ENCODE measurements around the gene COG5. TPM values are rescaled to one million over a fixed set of nuclear protein-coding genes. Genes with fewer than 3 reads are reported as not detected.
A peak's percentile ranks its signal among the peaks of the same experiment; 100 is the strongest.

Gene COG5
- total RNA-seq, 1 donor from 2014 or later: 37.2 TPM

DNA sequence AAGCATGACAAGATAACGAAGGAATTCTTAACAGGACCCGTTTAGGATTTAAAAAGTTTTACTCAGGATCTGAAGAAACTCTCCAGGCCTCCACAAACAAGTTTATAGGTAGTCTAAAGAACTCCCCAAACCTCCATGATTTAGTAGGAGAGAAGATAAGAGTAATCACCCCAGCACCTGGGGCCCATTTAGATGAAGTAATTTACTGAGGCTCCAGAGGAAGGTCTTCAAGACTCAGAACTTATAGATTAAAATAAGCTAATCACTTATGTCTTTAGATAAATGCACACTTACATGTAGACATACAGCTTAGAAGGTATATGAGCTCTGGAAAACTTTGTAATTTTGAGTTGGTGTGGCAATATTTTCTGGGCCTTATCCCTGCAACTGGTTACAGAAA lies 271.1 kb downstream of the COG5 start:
- no peak for TF ChIP-seq CTCF (conservative IDR thresholded peaks at IDR 0.05)
- Mint-ChIP-seq H3K4me1 (ENCODE audit: unreplicated experiment) (peaks cover 5% of the 10 kb centered on the region), H3K27ac (no peak overlapping the region), H3K4me3 (no peak overlapping the region), H3K27me3 (no peaks in the 10 kb centered on the region), H3K36me3 (peaks cover 36% of the 10 kb centered on the region), H3K9me3 (peaks cover 9% of the 10 kb centered on the region)
- DNase-seq (ENCODE audit: extremely low spot score, unreplicated experiment): no peak

- Mint-ChIP-seq H3K4me3 (no peak overlapping the region), H3K27ac (peak overlapping the region; percentile 24), H3K27me3 (no peaks in the 10 kb centered on the region), H3K9me3 (peaks cover 9% of the 10 kb centered on the region), H3K36me3 (peaks cover 40% of the 10 kb centered on the region), H3K4me1 (ENCODE audit: unreplicated experiment) (peaks cover 5% of the 10 kb centered on the region)
- DNase-seq (ENCODE audit: extremely low spot score, unreplicated experiment): no peak
- TF ChIP-seq CTCF (conservative IDR thresholded peaks at IDR 0.05): no peak
Observed at GRCh38 chr7:107291434-107291833, 272.3 kb downstream of the COG5 start.

DNA sequence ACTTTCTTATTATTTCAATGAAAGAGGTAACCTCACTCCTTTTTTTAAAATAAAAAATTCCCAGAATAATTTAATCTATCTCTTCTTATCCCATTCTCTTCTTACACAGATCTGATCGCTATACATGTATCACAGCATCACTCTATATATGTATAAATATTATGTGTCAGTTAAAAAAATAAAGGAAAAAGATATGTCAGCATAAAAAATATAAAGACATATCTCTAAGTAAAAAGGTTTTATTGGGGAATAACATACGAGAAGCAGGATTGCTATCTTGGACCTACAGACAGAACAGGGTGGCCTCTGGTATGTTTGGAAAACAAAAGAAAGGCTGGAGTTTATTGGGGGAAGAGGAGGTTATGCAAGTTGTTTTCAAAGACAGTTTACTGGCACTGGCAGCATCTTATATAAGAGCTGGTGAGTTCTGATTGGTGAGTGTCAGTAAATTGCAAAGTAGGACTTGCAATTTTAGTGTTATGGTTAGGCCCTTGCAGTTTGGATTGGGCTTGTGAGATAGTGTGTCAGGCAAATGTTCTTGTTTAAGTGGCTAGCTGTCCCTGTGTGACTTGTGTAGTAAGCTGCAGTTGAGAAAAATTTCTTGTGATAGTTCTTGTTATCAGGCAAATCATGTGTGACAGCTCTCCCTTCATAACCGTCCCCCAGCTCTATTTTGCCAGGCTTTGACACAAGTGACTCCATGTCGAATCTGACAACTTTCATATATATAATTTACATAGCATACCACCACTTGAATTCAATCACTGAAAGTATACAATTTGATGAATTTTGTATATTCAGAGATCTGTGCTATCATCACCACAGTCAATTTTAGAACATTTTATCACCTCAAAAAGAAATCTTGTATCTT lies 276.7 kb downstream of the COG5 start:
- no peak overlapping the region for H3K27ac Mint-ChIP-seq
- peaks cover 4% of the 10 kb centered on the region for H3K4me1 Mint-ChIP-seq (ENCODE audit: unreplicated experiment)
- peaks cover 23% of the 10 kb centered on the region for H3K36me3 Mint-ChIP-seq
- H3K9me3 Mint-ChIP-seq: peaks cover 9% of the 10 kb centered on the region
- H3K27me3 Mint-ChIP-seq: no peaks in the 10 kb centered on the region
- H3K4me3 Mint-ChIP-seq: no peak overlapping the region
- TF ChIP-seq CTCF (conservative IDR thresholded peaks at IDR 0.05): no peak
- DNase-seq (ENCODE audit: extremely low spot score, unreplicated experiment): no peak

DNA sequence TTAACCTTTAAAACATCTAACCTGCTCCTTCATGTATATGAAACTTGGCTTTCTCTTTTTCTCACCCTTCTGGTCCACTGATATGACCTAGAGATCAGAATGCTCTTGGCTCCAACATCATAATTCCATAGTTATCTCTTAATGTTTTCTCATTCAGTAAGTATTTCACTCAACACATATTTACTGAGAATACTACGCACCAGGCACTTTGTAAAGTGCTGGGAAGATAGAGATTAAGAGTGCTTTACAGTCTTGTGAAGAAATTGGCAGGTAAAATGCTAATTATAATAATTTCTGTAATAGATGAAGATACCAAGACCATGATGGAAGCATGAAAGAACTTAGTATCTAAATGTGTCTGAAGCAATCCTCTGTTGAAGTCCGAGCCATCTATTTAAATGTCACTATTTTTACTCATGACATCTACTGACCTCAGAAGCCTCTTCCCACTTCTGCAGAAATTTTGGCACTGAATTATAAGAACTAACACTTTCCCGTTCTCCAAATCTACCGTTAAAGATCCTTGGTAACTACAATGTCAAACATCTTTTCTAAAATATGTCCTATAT lies 278.7 kb downstream of the COG5 start:
- H3K9me3 Mint-ChIP-seq: no peaks in the 10 kb centered on the region
- H3K27me3 Mint-ChIP-seq: no peaks in the 10 kb centered on the region
- H3K4me3 Mint-ChIP-seq: no peak overlapping the region
- TF ChIP-seq CTCF (conservative IDR thresholded peaks at IDR 0.05): no peak
- no peak for DNase-seq (ENCODE audit: extremely low spot score, unreplicated experiment)
- peaks cover 10% of the 10 kb centered on the region for H3K36me3 Mint-ChIP-seq
- peaks cover 4% of the 10 kb centered on the region for H3K4me1 Mint-ChIP-seq (ENCODE audit: unreplicated experiment)
- H3K27ac Mint-ChIP-seq: no peak overlapping the region

DNA sequence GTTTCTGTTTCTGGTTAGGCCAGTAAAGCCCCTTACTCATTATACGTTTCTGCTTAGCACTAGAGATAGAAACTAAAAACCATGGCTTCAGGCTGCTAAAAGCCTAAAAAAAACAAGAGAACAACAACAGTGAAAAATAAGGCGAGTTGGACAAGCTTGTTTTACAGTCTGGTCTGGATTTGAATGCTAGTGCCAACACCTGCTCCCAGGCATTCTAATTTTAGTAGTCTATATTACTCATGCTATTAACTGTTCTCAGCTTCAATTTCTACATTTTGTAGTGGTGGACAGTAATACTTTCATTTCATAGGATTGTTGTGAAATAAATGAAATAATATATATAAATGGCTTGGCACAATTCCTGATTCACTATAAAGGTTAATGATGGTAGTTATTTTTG lies 286.4 kb downstream of the COG5 start:
- no peak for TF ChIP-seq CTCF (conservative IDR thresholded peaks at IDR 0.05)
- Mint-ChIP-seq H3K27me3 (no peaks in the 10 kb centered on the region), H3K27ac (no peak overlapping the region), H3K9me3 (no peaks in the 10 kb centered on the region), H3K4me1 (ENCODE audit: unreplicated experiment) (peaks cover 4% of the 10 kb centered on the region), H3K36me3 (peaks cover 10% of the 10 kb centered on the region), H3K4me3 (no peak overlapping the region)
- no peak for DNase-seq (ENCODE audit: extremely low spot score, unreplicated experiment)

All from type B pancreatic cell (in vitro differentiated cells).